ENCODE data around the gene MYLIP.

MYLIP gene

DNA sequence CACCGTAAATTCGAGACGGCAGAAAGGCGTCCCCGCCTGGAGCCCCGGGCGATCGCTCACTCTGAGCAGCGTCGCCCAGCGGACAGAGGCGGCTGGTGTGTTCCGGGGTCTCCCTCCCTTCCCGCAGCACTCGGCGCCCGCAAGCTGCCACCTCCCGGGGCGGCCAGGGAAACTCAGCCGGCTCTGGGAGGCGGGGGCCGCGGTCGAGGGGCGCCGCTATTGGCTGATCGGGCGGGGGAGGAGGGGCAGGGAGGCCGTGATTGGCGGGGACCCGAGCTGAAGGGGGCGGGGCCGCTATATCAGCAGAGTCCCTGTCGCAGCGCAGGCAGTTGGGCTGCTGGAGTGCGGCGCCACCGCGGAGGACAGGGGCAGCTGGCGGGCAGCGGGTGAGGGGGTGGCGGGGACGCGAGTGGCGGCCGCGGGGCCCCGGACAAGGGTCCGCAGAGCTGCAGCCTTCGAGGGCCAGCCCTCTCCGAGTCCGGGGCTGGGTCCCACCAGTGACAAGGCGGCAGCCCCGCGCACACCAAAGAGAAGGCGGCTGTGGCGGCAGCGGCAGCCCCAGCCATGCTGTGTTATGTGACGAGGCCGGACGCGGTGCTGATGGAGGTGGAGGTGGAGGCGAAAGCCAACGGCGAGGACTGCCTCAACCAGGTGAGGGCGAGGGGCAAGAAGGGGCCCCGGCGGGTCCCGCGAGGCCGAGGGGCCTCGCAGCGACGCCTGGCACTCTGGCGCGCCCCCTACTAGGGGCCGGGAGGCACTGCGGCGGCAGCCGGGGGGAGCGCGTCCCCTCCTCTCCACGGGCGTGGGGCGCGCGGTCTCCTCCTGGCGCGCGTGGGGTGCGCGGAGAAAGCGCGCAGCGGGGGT lies at the start of gene MYLIP:
Gene MYLIP, plus strand, starts transcription at position 328 of the 864 bp plus-strand sequence. Its CDS starts 237 bp downstream, at position 565.
- DNase-seq: peak; percentile 97

DNA sequence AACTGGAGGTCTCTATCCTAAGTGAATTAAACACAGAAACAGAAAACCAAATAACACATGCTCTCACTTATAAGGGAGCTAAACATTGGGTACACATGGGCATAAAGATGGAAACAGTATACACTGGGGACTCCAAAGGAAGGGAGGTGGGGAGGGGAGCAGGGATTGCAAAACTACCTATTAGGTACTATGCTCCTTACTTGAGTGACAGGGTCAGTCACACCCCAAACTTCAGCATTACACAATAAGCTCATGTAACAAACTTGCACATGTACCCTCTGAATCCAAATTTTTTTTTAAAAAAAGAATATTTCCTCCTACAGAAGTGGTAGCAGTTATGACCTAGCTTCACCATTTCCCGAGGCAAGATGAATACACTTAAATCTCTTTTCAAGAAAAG lies 49.5 kb upstream of the MYLIP start:
- no peak for DNase-seq

DNA sequence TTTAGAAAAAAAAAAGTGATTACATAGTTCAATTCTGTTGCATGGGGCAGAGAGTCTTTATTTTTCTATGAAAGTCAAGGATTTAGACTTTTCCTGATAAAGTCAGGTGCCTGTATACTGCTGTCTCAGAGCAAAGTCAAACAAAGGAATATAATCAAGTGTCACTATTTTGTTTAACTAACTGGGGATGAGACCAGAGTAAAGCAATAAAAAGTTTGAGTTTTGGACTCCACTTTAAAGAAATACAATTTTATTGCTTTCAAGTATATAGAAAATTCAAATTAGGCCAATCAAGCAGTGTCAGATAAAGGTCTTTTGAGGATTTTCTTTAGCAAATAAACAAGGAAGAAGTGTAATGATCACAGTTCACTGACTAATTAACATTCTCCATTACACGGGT lies 48.7 kb upstream of the MYLIP start:
- DNase-seq: no peak

DNA sequence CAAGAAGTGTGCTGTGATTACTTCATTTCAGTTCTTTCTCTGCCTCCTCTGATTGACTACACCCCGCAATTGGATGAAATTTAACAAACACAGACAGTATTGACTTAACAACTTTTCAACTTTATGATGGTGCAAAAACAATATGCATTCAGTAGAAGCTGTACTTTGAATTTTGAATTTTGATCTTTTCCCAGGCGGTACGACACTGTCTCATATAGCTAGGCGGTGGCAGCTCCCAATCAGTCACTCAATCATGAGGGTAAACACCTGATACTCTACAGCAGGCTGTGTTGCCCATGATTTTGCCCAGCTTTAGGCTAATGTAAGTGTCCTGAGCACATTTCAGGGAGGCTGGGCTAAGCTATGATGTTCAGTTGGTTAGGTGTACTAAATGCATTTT lies 47.6 kb upstream of the MYLIP start:
- no peak for DNase-seq

DNA sequence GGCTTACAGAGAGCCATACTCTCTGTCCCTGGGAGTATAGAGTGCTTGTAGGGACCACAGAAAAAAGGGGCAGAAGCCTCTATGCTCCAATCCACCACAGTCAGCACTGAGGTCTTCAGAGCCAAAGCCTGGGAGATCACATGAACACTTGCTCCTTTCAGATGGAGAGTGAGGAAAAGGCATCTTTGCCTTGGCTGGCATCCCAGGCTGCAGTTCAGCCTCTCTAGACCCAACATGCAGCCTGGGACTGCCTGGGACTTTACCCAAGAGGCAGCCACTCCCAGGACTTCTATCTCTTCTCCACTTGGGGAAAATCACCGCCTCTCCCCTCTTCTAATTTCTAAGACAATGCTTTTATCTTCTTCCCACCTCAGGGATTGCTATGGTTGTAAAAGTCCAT lies 46.5 kb upstream of the MYLIP start:
- DNase-seq: no peak

DNA sequence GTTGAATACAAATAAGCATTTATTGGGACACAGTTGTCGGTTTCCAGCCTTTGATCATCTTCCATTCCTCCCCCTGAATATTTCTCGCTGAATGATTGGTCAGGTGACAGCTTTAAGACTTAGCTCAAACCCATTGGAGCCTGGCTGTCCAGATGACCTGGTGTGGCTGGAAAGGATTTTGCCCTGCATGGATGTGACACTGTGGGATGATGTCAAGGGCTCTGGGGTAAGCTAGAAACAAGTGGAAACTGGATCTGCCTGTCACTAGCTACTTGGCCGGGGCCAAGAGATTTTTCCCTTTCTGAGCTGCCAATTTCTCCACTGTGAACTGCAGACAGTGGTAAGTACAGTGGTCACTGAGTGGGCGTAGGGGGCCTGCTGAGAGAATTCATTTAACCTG lies 41.9 kb upstream of the MYLIP start:
- no peak for DNase-seq

DNA sequence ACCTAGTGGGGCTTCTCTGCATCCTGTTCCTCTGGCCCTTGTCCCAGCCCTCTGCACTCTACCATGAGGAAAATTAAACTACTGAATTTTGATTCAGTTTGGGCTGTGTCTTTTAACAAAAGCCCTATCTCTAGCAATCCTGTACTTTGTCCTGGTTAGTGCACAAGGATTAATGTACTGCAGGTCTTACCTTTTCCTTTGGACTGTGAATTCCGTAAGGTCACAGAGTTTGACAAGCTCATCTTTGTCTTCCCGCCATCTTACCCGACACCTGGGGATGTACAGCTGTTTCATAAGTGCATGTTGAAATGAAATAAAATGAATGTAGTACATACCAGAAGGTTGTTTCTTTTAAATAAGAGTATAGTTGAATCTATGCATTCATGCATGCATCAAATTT lies 41.5 kb upstream of the MYLIP start:
- no peak for DNase-seq

DNA sequence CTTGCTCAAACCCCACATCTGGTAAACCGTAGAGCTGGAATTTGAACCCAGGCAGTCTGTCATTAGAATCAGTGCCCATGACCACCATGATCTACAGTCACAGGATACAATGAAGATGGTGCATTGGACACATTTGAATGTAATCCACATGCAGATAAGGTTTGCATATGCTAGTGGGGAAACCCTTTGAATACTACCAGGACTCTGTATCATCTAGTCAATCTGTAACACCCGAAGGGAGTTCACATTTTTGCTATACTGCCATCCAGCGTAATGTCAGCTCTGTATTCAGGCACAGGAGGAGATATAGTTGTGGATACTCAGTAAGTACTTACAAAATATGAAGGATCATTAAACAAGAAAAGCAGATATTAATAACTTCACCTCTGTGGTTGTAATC lies 40.5 kb upstream of the MYLIP start:
- DNase-seq: no peak

DNA sequence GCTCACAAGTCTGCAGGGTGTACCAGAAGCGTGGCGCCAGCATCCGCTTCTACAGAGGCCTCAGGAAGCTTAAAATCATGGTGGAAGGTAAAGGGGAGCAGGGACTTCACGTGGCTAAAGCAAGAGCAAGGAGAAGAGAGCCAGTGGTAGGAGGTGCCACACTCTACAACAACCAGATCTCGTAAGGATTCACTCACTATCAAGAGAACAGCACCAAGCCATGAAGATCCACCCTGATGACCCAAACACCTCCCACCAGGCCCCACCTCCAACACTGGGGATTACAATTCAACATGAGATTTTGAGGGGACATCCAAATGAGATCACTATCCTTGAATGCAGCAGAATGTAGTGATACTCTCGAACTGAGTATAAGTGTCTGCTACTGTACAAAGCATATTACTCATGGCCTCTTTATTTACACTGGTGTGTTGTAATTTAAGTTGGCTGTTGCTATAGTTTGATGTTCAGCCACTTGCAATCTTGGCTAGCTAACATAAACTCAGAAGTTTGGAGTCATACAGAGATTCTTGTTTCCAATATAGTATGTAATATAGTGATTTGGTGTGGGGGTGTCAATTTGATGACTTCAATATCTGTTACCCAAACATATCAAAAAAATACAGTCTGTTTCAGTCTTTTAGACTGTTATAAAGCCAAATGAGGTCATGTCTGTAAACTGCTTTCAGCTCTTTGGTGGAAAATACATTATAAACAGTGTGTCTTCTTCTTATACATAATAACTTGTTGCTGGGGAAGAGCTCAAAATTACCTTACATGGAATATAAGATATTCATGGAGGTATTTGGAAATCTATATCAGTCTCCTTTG lies 39.4 kb upstream of the MYLIP start:
- DNase-seq: no peak

DNA sequence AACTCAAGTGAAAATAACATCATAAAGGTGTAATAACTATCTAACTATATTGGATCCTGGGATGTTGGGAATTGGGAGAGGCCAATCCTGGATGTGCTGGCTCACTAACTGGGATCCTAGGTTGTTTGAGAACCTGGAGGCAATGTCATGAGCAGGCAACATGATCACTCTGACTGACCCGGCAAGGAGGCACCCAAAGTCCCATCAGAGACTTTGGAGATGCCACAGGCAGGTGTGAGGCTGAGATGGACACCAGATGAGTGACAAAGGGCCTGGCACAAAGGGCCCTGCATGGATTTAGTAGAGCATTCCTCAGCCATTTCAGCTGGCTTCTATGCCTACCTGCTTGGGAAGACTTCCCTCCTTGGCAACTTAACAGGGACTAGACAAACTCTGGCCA lies 38.4 kb upstream of the MYLIP start:
- no peak for DNase-seq

DNA sequence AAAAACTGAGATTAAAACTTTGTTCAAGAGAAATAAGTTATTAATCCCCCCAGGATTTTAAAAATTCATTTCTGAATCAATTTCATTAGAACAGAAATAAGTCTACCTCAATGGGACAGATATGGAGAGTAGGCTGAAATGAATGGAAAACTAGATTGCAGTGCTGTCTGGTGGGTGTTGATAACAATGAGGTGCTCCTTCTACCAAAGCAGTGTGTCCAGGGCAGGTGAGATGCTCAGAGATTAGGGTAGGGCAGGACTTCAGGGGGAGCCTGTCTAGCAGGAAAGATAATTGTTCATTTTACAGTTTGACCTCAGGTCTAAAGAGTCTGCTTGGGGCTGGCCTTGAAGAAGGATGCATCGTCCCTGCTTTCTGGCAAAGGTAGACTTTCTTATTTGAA lies 38.0 kb upstream of the MYLIP start:
- no peak for DNase-seq

DNA sequence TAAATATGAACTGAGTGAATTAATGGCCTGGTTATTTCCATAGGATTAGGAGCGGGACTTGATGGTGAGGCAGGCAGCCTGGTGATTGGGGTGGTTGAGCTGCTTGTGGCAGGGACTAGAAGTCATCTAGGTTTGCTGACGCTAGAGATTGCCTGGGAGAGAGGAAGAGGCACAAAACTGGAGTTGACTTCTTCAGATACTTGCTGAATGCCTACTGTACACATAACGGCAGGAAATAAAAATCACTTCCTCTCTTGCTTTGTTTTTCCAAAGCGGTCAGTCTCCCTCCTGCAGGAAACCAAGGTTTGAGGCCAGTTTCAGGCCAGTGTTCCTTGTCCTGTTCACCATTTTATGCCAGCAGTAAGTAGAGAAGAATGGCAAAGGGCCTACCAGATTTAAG lies 36.7 kb upstream of the MYLIP start:
- no peak for DNase-seq

DNA sequence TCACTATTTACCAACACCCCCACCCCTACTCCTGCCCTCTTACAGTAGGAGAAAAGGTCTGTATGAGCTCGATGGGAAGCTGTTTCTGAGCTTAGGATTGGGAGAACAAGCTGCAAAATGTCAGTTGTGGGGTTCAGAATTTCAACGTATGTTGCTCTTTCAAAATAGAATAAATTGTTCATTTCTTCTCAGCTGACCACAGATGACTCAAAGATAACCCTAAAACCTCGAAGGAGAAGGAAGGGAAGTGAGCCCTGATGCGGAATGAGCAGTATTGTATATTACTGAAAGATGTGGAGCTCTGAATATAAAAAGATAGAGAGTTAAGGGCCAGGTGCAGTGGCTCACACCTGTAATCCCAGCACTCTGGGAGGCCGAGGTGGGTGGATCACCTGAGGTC lies 35.9 kb upstream of the MYLIP start:
- no peak for DNase-seq

DNA sequence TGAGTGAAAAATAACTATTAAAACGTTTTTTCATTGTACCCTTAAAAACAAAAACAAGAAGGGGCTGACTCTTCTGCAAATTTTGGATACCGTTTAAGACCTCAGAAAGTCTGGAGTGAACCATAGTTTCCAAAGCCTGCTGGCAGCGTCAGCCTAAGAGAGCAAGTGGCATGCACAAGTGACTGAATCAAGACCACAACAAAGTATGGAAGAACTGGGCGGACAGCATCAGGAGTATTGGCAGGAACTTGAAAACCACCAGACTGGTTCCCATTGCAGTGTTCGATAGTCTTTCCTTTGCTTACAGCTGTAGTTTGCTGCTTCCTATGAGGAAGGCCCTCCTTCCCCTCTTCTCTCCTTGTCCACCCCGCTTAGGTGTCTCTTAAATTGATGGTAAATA lies 33.7 kb upstream of the MYLIP start:
- no peak for DNase-seq

DNA sequence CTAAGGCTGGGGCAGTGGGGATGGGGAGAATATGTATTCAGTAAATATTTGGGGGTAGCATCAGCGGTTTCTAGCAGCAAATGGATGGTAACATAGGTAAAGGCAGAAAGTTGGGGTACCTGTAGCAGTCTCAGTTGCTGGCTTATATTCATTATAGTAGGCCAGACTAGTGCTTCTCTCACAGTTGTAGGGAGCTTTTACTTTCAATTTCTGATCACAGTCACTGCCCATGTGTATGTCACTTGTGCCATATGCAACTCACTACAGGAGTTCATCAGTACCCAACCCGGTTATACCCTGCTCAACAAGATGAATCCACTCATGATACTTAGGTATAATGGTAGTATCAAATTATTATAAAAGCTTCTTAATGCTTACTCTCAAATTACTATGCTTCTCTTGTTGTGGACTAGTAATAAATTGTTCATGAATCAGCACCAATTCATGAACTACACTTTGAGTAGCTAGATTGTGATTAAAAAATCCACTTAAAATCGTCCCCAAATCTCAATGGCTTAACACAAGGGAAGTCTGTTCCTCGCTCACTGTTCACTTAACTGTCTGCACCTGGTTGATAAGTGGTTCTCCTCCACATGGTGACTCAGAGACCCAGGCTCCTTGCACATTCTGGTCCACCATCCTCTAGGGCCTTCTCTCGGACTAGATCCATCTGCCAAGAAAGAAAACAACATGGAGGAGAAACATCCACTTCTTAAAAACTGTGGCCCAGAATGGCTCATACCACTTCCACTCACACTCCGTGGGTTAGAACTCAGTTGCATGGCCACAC lies 31.3 kb upstream of the MYLIP start:
- no peak for DNase-seq

DNA sequence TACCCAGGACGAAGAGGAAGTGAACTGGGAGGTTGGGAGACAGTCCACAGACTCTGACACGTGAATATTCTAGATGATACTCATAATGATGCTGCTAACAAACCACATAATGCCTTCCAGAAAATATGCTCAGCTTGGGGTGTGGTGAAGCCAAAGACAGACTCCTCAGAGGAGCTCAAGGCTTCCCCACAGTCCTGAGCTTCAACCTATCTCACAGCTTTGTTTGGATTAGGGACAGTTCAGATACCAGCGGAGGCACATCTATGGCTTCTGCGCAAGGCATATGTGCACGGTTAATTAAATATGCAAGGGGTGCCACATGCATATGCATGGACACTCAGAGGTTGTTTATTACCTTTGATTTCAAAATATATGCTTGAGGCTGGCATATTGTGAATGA lies 30.7 kb upstream of the MYLIP start:
- no peak for DNase-seq

DNA sequence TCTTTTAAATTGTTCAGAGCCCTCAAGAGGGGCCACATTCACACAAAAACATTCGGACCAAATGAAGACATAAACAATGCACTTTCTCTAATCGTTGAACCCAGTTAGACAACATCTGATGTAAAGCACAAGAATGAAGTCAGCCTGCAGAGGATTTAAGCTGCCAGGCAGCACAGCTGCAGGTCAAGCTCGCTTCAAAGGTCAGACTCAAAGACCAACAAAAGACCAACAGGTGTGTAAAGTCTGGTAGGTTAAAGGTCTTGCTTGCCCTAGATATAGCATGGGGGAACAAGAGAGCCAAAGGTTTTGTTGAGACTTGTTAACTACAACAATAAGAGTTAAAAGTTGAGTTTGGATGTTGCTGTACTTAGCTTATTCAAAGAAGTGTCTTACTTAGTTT lies 26.7 kb upstream of the MYLIP start:
- no peak for DNase-seq

DNA sequence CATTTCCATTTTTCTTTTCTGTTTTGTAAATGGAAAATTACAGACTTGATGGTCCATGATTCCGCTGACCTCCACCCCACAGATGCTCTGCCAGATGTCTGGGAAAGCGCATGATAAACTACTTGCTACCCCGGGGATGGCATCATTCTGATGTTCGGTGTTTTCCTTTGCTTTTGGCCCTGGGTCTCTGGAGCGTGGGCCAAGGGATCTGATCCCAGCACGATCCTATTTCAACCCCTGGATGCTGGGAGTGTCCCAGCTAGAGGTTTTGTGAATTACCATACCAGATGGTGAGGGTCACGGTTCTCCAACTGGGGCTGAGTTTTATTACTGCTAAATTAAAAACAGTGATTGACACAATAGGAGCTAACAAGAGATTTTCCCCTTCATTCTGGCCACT lies 25.2 kb upstream of the MYLIP start:
- no peak for DNase-seq

DNA sequence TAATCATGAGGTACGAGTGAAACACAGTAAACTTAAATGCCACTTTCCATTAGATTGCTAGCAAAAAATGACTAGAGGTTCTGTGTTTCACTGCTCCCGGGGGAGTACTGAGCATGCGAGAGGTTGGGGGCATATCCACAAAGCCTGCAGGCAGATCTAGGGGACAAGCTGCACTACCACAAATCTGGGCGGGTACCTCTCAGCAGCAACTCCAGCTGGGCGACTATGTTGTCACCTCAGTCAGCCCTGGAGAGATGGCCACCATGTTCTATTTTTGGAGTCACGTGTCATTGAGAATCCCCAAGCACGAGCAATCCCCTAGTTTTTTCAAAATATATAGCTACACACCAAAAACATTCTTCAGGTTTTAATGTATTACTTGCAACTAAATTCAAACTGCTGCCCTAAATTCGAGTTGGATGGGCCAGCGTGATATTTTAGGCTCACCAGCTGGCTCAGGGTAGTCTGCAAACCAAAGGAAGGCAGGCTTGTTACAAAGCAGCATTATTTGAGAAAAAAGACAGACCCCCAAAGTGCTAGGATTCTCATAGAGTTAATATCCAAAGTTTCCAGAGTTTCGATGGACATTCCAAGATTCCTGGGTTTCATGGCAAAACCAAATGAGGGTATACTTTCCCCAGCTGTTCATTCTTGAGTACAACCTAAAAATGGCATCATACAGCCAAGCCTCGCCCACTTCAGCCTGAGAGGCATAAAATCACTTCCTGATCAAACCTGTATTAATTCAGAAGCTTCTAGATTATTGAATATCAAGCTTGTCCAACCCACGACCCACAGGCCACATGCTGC lies 24.1 kb upstream of the MYLIP start:
- no peak for DNase-seq

DNA sequence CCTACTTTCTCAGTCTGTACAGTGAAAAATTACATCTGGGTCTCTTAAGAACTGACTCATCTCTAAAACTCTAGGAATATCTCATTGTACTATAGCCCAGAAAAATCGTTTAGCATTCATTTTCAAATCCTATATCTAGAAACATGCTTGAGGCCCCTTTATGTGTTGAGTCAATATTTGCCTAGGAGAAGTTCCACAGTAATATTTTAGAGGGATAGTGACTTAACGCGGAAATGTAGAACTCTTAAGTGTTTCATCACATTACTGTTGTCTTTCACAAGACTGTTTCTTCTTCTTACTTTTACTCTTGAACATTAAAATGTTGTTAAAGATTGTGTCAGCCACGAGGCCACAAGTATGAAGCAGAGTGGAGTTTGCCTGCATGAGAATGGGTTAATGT lies 23.0 kb upstream of the MYLIP start:
- DNase-seq: no peak

DNA sequence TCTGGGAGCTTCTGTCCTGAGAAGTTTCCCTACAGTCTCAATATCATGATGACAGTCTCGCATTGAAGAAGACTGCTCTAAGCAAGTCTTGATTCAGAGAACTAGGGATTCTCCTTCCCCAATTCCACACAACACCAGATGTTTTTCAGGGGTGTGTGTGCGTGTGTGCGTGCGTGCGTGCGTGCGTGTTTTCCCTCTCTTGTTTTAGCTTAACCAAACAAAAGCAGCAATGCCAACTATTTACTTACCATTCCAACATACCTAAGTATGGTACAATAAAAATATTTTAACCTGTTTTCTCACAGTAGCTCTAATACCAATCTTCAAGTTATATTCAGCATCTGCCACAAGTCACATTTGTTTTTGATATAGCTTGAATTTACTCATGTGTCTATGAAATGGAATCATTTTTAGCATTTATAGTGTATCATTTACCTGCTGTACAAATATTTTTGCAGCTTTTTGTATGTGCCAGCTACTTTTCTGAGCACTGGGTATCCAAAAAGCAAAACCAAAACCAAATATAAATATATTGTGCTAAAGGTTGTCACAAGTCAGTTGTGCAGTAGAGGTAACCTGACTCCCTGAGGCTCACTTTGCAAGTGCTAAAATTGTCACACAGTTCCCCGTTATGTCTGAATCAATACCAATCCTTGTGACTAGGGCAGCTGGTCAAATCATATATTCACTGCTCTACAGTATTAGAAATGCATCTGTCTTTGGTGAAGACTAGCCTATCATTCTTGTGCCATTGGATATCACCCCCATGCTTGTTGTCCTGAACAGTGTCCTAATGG lies 21.7 kb upstream of the MYLIP start:
- no peak for DNase-seq

DNA sequence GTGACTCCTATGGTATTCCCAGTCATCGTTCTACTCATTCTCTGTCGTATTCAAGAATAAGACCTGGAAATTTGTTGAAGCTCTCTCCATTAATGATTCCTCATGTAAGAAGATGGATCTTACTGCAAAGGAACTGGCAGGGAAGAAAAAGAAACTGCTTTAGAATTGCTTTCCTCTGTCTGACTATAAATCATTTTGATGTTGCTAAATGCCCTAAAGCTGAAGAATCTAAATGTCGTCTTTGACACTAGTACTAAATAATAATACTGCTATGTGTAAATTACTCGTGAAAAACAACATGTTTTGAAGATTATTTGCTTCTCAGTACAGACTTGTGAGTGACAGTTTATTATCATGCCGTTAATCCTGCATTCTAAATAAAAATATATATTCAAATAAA lies 20.5 kb upstream of the MYLIP start:
- DNase-seq: no peak

All from activated naive CD4-positive, alpha-beta T cell treated with anti-CD3 and anti-CD28 coated beads, Interleukin-2, amount 50 U/mL, for 16 hours (primary cell).